ENCODE measurements around the gene MROH7.

DNA sequence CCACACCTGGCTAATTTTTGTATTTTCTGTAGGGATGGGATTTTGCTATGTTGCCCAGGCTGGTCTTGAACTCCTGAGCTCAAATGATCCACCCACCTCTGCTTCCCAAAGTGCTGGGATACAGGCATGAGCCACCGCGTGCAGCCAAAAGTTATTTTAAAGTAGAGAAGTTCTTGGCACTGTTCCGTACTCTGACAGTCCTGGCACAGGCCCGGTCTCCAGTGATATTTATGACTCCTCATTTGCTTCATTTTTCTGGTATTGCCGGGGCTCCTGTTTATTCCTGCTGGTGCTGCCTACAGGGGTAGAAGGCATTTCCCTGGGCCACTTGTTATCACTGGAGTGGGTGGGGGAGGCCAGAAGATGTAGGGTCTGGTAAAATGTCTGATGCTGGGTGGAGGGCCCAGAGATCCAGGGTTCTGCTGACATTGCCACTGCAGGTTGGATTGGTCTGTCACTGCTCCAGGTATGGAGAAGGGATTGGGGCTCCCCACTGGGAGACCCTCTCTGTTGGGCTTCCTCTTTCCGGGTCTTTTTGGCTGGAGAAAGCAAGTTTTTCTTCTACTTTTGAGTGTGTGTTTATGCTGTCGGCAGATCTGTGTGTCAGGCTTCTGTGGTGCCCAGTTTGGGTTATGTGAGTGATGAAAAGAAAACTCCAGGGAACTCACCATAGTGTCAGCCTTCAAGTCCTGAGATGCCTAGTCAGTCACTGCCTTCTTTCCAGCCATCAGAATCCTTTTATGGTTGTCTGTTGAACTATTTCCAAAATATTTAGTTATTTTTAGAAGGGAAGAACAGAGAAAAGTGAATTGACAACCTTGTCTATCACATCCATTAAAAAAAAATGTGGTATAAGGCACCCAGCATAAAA, 4.5 kb downstream of the MROH7 start:
- TF ChIP-seq TAF1 (IDR thresholded peaks at IDR 0.05; ENCODE audit: control insufficient read depth, extremely low read depth, insufficient read depth, low read length, severe bottlenecking) (no peak), FOXP1 (CRISPR knock-in tag; IDR thresholded peaks at IDR 0.05) (no peak), RAD21 (CRISPR knock-in tag; conservative IDR thresholded peaks at IDR 0.05 in 1 of 2, IDR thresholded peaks at IDR 0.05 in 1 of 2) (no peak), SLC30A9 (CRISPR knock-in tag; IDR thresholded peaks at IDR 0.05) (no peak), POLR2A (conservative IDR thresholded peaks at IDR 0.05) (no peak), MED1 (CRISPR knock-in tag; IDR thresholded peaks at IDR 0.05; ENCODE audit: borderline replicate concordance) (no peak), GABPB1 (CRISPR knock-in tag; IDR thresholded peaks at IDR 0.05) (no peak), ZNF699 (CRISPR knock-in tag; IDR thresholded peaks at IDR 0.05; ENCODE audit: insufficient replicate concordance) (no peak)
- TF ChIP-seq, protein P1, sequence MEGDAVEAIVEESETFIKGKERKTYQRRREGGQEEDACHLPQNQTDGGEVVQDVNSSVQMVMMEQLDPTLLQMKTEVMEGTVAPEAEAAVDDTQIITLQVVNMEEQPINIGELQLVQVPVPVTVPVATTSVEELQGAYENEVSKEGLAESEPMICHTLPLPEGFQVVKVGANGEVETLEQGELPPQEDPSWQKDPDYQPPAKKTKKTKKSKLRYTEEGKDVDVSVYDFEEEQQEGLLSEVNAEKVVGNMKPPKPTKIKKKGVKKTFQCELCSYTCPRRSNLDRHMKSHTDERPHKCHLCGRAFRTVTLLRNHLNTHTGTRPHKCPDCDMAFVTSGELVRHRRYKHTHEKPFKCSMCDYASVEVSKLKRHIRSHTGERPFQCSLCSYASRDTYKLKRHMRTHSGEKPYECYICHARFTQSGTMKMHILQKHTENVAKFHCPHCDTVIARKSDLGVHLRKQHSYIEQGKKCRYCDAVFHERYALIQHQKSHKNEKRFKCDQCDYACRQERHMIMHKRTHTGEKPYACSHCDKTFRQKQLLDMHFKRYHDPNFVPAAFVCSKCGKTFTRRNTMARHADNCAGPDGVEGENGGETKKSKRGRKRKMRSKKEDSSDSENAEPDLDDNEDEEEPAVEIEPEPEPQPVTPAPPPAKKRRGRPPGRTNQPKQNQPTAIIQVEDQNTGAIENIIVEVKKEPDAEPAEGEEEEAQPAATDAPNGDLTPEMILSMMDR (IDR thresholded peaks at IDR 0.05 in 2 of 3, conservative IDR thresholded peaks at IDR 0.05 in 1 of 3; ENCODE audit: insufficient read depth in 2 of 3, low read depth in 1 of 3, low read length in 3 of 3), result no peak
- TF ChIP-seq, protein P2, sequence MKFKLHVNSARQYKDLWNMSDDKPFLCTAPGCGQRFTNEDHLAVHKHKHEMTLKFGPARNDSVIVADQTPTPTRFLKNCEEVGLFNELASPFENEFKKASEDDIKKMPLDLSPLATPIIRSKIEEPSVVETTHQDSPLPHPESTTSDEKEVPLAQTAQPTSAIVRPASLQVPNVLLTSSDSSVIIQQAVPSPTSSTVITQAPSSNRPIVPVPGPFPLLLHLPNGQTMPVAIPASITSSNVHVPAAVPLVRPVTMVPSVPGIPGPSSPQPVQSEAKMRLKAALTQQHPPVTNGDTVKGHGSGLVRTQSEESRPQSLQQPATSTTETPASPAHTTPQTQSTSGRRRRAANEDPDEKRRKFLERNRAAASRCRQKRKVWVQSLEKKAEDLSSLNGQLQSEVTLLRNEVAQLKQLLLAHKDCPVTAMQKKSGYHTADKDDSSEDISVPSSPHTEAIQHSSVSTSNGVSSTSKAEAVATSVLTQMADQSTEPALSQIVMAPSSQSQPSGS (CRISPR knock-in tag; IDR thresholded peaks at IDR 0.05), result no peak
- TF ChIP-seq, protein P3, sequence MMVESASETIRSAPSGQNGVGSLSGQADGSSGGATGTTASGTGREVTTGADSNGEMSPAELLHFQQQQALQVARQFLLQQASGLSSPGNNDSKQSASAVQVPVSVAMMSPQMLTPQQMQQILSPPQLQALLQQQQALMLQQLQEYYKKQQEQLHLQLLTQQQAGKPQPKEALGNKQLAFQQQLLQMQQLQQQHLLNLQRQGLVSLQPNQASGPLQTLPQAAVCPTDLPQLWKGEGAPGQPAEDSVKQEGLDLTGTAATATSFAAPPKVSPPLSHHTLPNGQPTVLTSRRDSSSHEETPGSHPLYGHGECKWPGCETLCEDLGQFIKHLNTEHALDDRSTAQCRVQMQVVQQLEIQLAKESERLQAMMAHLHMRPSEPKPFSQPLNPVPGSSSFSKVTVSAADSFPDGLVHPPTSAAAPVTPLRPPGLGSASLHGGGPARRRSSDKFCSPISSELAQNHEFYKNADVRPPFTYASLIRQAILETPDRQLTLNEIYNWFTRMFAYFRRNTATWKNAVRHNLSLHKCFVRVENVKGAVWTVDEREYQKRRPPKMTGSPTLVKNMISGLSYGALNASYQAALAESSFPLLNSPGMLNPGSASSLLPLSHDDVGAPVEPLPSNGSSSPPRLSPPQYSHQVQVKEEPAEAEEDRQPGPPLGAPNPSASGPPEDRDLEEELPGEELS (CRISPR knock-in tag; IDR thresholded peaks at IDR 0.05; ENCODE audit: borderline replicate concordance), result no peak
- TF ChIP-seq, protein P4, sequence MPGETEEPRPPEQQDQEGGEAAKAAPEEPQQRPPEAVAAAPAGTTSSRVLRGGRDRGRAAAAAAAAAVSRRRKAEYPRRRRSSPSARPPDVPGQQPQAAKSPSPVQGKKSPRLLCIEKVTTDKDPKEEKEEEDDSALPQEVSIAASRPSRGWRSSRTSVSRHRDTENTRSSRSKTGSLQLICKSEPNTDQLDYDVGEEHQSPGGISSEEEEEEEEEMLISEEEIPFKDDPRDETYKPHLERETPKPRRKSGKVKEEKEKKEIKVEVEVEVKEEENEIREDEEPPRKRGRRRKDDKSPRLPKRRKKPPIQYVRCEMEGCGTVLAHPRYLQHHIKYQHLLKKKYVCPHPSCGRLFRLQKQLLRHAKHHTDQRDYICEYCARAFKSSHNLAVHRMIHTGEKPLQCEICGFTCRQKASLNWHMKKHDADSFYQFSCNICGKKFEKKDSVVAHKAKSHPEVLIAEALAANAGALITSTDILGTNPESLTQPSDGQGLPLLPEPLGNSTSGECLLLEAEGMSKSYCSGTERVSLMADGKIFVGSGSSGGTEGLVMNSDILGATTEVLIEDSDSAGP (CRISPR knock-in tag; IDR thresholded peaks at IDR 0.05), result no peak
- TF ChIP-seq, protein P5, sequence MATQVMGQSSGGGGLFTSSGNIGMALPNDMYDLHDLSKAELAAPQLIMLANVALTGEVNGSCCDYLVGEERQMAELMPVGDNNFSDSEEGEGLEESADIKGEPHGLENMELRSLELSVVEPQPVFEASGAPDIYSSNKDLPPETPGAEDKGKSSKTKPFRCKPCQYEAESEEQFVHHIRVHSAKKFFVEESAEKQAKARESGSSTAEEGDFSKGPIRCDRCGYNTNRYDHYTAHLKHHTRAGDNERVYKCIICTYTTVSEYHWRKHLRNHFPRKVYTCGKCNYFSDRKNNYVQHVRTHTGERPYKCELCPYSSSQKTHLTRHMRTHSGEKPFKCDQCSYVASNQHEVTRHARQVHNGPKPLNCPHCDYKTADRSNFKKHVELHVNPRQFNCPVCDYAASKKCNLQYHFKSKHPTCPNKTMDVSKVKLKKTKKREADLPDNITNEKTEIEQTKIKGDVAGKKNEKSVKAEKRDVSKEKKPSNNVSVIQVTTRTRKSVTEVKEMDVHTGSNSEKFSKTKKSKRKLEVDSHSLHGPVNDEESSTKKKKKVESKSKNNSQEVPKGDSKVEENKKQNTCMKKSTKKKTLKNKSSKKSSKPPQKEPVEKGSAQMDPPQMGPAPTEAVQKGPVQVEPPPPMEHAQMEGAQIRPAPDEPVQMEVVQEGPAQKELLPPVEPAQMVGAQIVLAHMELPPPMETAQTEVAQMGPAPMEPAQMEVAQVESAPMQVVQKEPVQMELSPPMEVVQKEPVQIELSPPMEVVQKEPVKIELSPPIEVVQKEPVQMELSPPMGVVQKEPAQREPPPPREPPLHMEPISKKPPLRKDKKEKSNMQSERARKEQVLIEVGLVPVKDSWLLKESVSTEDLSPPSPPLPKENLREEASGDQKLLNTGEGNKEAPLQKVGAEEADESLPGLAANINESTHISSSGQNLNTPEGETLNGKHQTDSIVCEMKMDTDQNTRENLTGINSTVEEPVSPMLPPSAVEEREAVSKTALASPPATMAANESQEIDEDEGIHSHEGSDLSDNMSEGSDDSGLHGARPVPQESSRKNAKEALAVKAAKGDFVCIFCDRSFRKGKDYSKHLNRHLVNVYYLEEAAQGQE (IDR thresholded peaks at IDR 0.05; ENCODE audit: borderline replicate concordance), result no peak
- TF ChIP-seq, protein P5 (CRISPR knock-in tag; IDR thresholded peaks at IDR 0.05; ENCODE audit: low read depth), result no peak
